Endothelial cell of umbilical vein (primary cell): ENCODE results near the gene DNAJC19. TPM values are rescaled to one million over a fixed set of nuclear protein-coding genes. Genes with fewer than 3 reads are reported as not detected.

ENCODE experiments used
- BruUV-seq: library from RNA; stranded (reverse); fragments of 400-500 nt; replicated peaks from 2 replicates; lab custom pipeline; 2021; lab: Mats Ljungman, UMichigan
- CTCF ChIA-PET: fragments of 300-600, 350-600 bp; sonication (Branson Sonifier 250); formaldehyde crosslinking; loops from one replicate; lab custom pipeline; 2021; ENCODE audit warnings: antibody characterized with exemption, inconsistent platforms; lab: Charles Lee
- POLR2A ChIA-PET: fragments of 300-600, 350-600 bp; sonication (Branson Sonifier 250); formaldehyde crosslinking; loops from one replicate; lab custom pipeline; 2021; ENCODE audit warnings: antibody characterized with exemption, inconsistent platforms; lab: Charles Lee
- DNase-seq: peaks from one replicate; pipeline ENCODE4 v3.0.0-alpha.2; 2011; ENCODE audit warnings: low read depth, low spot score
- FAIRE-seq: peaks from 2 replicates; lab custom pipeline; 2011; peaks lifted over from hg19 to GRCh38; lab: Jason Lieb, UNC
- H2AFZ ChIP-seq: 2 replicates; pipeline ENCODE4 v1.6.0; 2012; ENCODE audit warnings: low read depth, low read length, control low read depth, inconsistent platforms
- H3K27ac ChIP-seq: 2 replicates; pipeline ENCODE4 v1.5.1; 2011; ENCODE audit warnings: low read depth, mild to moderate bottlenecking, control low read depth, low read length, moderate library complexity; ENCODE audit not compliant: insufficient read depth
- H3K27me3 ChIP-seq, 2 experiments: 2 replicates each; pipeline versions ENCODE4 v1.6.0 to v1.6.1; 2011; ENCODE audit warnings: low read length in 2 of 2, mixed read lengths in 1 of 2; ENCODE audit not compliant: control insufficient read depth in 2 of 2, insufficient read depth in 2 of 2
- H3K36me3 ChIP-seq, 2 experiments: 2 replicates in 1 of 2; 3 replicates in 1 of 2; pipeline ENCODE4 v1.5.1; 2011; ENCODE audit warnings: low read length in 2 of 2, mild to moderate bottlenecking in 1 of 2, moderate library complexity in 1 of 2; ENCODE audit not compliant: control insufficient read depth in 2 of 2, insufficient read depth in 2 of 2; ENCODE audit errors: extremely low read depth in 1 of 2
- H3K4me1 ChIP-seq: 3 replicates; pipeline ENCODE4 v1.5.1; 2011; ENCODE audit warnings: mild to moderate bottlenecking, low read length; ENCODE audit not compliant: control insufficient read depth, insufficient read depth; ENCODE audit errors: extremely low read depth
- H3K4me2 ChIP-seq: 2 replicates; pipeline ENCODE4 v1.6.1; 2011; ENCODE audit warnings: low read length, control low read depth, mixed read lengths; ENCODE audit not compliant: insufficient read depth
- H3K4me3 ChIP-seq, 3 experiments: fragments of 200-600 bp in 1 of 3; sonication (generic), shearing (Covaris generic) in 1 of 3; replicated peaks in 1 of 3; 2 replicates each; pipeline ENCODE4 v1.5.1; 2011 to 2016; ENCODE audit warnings: control low read depth in 3 of 3, low read length in 3 of 3, mild to moderate bottlenecking in 2 of 3, inconsistent platforms in 1 of 3, low read depth in 1 of 3, moderate library complexity in 1 of 3; ENCODE audit not compliant: insufficient read depth in 1 of 3
- H3K79me2 ChIP-seq: 2 replicates; pipeline ENCODE4 v1.6.0; 2012; ENCODE audit warnings: low read length, inconsistent platforms; ENCODE audit not compliant: control insufficient read depth, insufficient read depth
- H3K9ac ChIP-seq: replicated peaks from 2 replicates; pipeline ENCODE3; 2011; ENCODE audit warnings: low read length, control low read depth; ENCODE audit not compliant: insufficient read depth; ENCODE audit errors: extremely low read depth
- H3K9me1 ChIP-seq: replicated peaks from 3 replicates; pipeline ENCODE4 v1.6.0; 2011; ENCODE audit warnings: mild to moderate bottlenecking, low read length; ENCODE audit not compliant: control insufficient read depth, insufficient read depth; ENCODE audit errors: extremely low read depth
- H3K9me3 ChIP-seq: replicated peaks from 2 replicates; pipeline ENCODE4 v1.5.1; 2012; ENCODE audit warnings: low read length, inconsistent platforms; ENCODE audit not compliant: control insufficient read depth, insufficient read depth
- H4K20me1 ChIP-seq: replicated peaks from 2 replicates; pipeline ENCODE3; 2011; ENCODE audit warnings: mild to moderate bottlenecking, low read length; ENCODE audit not compliant: control insufficient read depth, insufficient read depth; ENCODE audit errors: extremely low read depth
- EZH2 ChIP-seq: IDR thresholded peaks from 2 replicates; pipeline ENCODE4 v1.6.1; 2012; ENCODE audit warnings: borderline replicate concordance, low read depth, mild to moderate bottlenecking, moderate library complexity, low read length, inconsistent platforms; ENCODE audit not compliant: severe bottlenecking
- FOS ChIP-seq: IDR thresholded peaks from 2 replicates; pipeline ENCODE4 v1.6.1; 2011; ENCODE audit warnings: mild to moderate bottlenecking, low read length, moderate library complexity, borderline replicate concordance; ENCODE audit not compliant: insufficient read depth
- GATA2 ChIP-seq: IDR thresholded peaks from 2 replicates; pipeline ENCODE4 v1.7.0; 2011; ENCODE audit warnings: low read depth, mild to moderate bottlenecking, moderate library complexity, mixed read lengths, low read length; ENCODE audit not compliant: insufficient read length, insufficient read depth
- JUN ChIP-seq: IDR thresholded peaks from 2 replicates; pipeline ENCODE4 v1.6.1; 2011; ENCODE audit warnings: borderline replicate concordance, low read depth; ENCODE audit not compliant: insufficient read length, insufficient read depth
- MYC ChIP-seq: IDR thresholded peaks from one replicate; pipeline ENCODE4 v1.6.1; 2011; ENCODE audit warnings: mild to moderate bottlenecking, low read depth, low read length
- POLR2A ChIP-seq: IDR thresholded peaks from 2 replicates; pipeline ENCODE4 v1.6.1; 2012; ENCODE audit warnings: low read depth, mild to moderate bottlenecking, control low read depth, low read length
- POLR2AphosphoS5 ChIP-seq: IDR thresholded peaks from 2 replicates; pipeline ENCODE4 v1.6.1; 2012; ENCODE audit warnings: low read depth, mild to moderate bottlenecking, control low read depth, low read length, moderate library complexity; ENCODE audit not compliant: insufficient read depth
- dilution Hi-C: fragments of 300-500 bp; cut with MboI; formaldehyde crosslinking; loops from one replicate; pipeline ENCODE4 v1.15.0; 2019; ENCODE audit warnings: low sequenced_read_pairs; ENCODE audit not compliant: extremely low pct_ligation_motif_present
- intact Hi-C: fragments of 100-400 bp; cut with micrococcal nuclease; formaldehyde crosslinking; loops from one replicate; pipeline ENCODE4 v1.10.0; 2022
- polyA plus RNA-seq, 4 experiments: library from polyadenylated mRNA; depleted of rRNA in 3 of 4; stranded (reverse) in 3 of 4; unstranded in 1 of 4; fragments of >200 nt; gene quantifications; 2 replicates each; pipeline versions ENCODE4 v1.2.1 to v1.2.3, GENCODE V29; 2011 to 2012; ENCODE audit warnings: missing spikeins in 1 of 4
- total RNA-seq: library from RNA; stranded (reverse); gene quantifications from 2 replicates; pipeline ENCODE4 v1.2.3, GENCODE V29; 2021
- TF ChIP-seq, protein P1 (sequence below), 2 donors: IDR thresholded peaks; 1 replicate in 1 of 2; 2 replicates in 1 of 2; pipeline ENCODE4 v1.5.1; 2011; ENCODE audit warnings: low read length in 2 of 2, mild to moderate bottlenecking in 2 of 2, moderate library complexity in 2 of 2, control low read depth in 1 of 2, inconsistent platforms in 1 of 2, low read depth in 1 of 2; ENCODE audit not compliant: insufficient read depth in 1 of 2; ENCODE audit errors: extremely low read depth in 1 of 2
- TF ChIP-seq, protein P2 (sequence below): IDR thresholded peaks from 2 replicates; pipeline ENCODE4 v1.6.1; 2011; ENCODE audit not compliant: insufficient read depth, insufficient read length

DNAJC19 gene
- total and polyA plus RNA-seq, 2 donors (not counting 3 experiments of a cell fraction or from before 2014, with no cell fraction given), result 32.6 to 50.6 TPM

DNA sequence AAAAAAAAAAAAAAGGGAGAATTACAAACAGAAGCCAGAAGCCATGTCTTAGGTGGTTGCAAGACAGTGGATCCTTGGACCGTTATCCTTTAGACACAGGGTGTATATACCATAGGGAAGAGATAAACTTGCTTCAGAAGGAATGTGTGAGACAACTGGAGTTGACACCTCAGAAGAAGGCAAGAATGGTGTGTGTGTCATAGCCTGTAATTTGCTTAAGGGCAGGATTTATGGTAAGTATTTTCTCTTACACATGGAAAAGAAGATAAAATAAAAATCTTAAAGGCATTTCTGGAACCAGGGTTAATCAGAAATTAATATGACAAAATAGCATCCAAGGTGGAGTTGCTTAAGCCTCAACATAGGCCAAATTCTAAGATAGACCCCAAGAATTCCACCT is 19.3 kb upstream of the DNAJC19 start:
- H3K9me3 ChIP-seq, result no peaks in the 10 kb centered on the region
- H3K36me3 ChIP-seq, result no peaks in the 10 kb centered on the region
- no peaks in the 10 kb centered on the region for H3K27me3 ChIP-seq
- H4K20me1 ChIP-seq, result no peaks in the 10 kb centered on the region
- no peak overlapping the region for H3K27ac ChIP-seq
- H3K9me1 ChIP-seq, result peaks cover 2% of the 10 kb centered on the region
- ChIA-PET POLR2A (no interaction called here), CTCF (no interaction called here)
- no peak for FAIRE-seq
- H3K9ac ChIP-seq, result no peak overlapping the region
- H3K4me3 ChIP-seq, result no peak overlapping the region
- intact Hi-C loops (no loop called here), dilution Hi-C loops (no loop called here)
- TF ChIP-seq, protein P1, sequence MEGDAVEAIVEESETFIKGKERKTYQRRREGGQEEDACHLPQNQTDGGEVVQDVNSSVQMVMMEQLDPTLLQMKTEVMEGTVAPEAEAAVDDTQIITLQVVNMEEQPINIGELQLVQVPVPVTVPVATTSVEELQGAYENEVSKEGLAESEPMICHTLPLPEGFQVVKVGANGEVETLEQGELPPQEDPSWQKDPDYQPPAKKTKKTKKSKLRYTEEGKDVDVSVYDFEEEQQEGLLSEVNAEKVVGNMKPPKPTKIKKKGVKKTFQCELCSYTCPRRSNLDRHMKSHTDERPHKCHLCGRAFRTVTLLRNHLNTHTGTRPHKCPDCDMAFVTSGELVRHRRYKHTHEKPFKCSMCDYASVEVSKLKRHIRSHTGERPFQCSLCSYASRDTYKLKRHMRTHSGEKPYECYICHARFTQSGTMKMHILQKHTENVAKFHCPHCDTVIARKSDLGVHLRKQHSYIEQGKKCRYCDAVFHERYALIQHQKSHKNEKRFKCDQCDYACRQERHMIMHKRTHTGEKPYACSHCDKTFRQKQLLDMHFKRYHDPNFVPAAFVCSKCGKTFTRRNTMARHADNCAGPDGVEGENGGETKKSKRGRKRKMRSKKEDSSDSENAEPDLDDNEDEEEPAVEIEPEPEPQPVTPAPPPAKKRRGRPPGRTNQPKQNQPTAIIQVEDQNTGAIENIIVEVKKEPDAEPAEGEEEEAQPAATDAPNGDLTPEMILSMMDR (IDR thresholded peaks at IDR 0.05; ENCODE audit: extremely low read depth in 1 of 2, insufficient read depth in 1 of 2, low read depth in 1 of 2, low read length in 2 of 2), result no peak
- no TSS peak for BruUV-seq
- no peak overlapping the region for H3K4me2 ChIP-seq
- no peak for DNase-seq
- no peaks in the 10 kb centered on the region for H3K4me1 ChIP-seq
- no peak overlapping the region for H2AFZ ChIP-seq
- no peaks in the 10 kb centered on the region for H3K79me2 ChIP-seq

DNA sequence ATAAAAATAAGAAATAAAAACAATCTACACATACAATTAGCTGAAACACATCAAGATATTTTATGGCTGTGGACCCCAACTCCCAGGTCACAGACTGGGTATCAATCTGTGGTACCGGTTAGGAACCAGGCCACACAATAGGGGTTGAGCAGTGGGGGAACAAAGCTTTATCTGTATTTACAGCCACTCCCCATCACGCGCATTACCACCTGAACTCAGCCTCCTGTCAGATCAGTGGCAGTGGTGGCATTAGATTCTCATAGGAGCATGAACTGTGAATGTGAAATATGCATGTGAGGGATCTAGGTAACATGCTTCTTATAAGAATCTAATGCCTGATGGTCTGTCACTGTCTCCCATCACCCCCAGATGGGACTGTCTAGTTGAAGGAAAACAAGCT is 17.7 kb upstream of the DNAJC19 start:
- no peak overlapping the region for H2AFZ ChIP-seq
- TF ChIP-seq EZH2 (no peak), FOS (no peak), GATA2 (no peak), MYC (no peak), JUN (no peak), POLR2AphosphoS5 (no peak), POLR2A (no peak)
- TF ChIP-seq, protein P1 (IDR thresholded peaks at IDR 0.05; ENCODE audit: extremely low read depth in 1 of 2, insufficient read depth in 1 of 2, low read depth in 1 of 2, low read length in 2 of 2), result no peak
- TF ChIP-seq, protein P2, sequence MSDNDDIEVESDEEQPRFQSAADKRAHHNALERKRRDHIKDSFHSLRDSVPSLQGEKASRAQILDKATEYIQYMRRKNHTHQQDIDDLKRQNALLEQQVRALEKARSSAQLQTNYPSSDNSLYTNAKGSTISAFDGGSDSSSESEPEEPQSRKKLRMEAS, result no peak
- DNase-seq (no peak), FAIRE-seq (no peak)
- POLR2A ChIA-PET, result no interaction called here
- no peak overlapping the region for H3K4me3 ChIP-seq
- dilution Hi-C loops, result no loop called here
- no peaks in the 10 kb centered on the region for H4K20me1 ChIP-seq
- intact Hi-C loops, result no loop called here
- H3K27ac ChIP-seq, result no peak overlapping the region
- no peaks in the 10 kb centered on the region for H3K79me2 ChIP-seq
- no peaks in the 10 kb centered on the region for H3K36me3 ChIP-seq
- no peaks in the 10 kb centered on the region for H3K4me1 ChIP-seq
- H3K9me3 ChIP-seq, result no peaks in the 10 kb centered on the region
- H3K4me2 ChIP-seq, result no peak overlapping the region
- no TSS peak for BruUV-seq
- CTCF ChIA-PET, result no interaction called here
- H3K9me1 ChIP-seq, result no peaks in the 10 kb centered on the region
- H3K27me3 ChIP-seq, result no peaks in the 10 kb centered on the region
- no peak overlapping the region for H3K9ac ChIP-seq
